Stimulated activated CD4-positive, alpha-beta T cell treated with anti-CD3 and anti-CD28 coated beads, Interleukin-12 subunit alpha, Interleukin-12 subunit beta, amount 100 ng/mL, for 24 hours (primary cell): ENCODE measurements around the gene INPP5E.
A peak's percentile ranks its signal among the peaks of the same experiment; 100 is the strongest.
"Not testable (repeated sequence)": the region's sequence is repeated elsewhere in the genome, so short reads cannot be mapped to it uniquely, and the experiment has no call there.

ENCODE experiments used
- DNase-seq, 2 experiments: peaks; one replicate each; pipeline ENCODE4 v3.0.0-alpha.2; 2020; ENCODE audit warnings: low read depth in 2 of 2

The INPP5E gene

GRCh38 chr9:136430588-136431234 is 8.9 kb downstream of the INPP5E start:
- no peak for DNase-seq

- no peak for DNase-seq
Observed at GRCh38 chr9:136429683-136430491, 9.8 kb downstream of the INPP5E start.

GRCh38 chr9:136429075-136429628 is 10.5 kb downstream of the INPP5E start:
- DNase-seq = no peak

GRCh38 chr9:136426787-136427186 is 12.9 kb downstream of the INPP5E start:
- no peak for DNase-seq

- not testable (repeated sequence) for DNase-seq
Observed at GRCh38 chr9:136425367-136425766, 14.3 kb downstream of the INPP5E start.

GRCh38 chr9:136424750-136425362 is 14.8 kb downstream of the INPP5E start:
- DNase-seq = no peak

GRCh38 chr9:136423432-136424146 is 16.1 kb downstream of the INPP5E start:
- DNase-seq = no peak

GRCh38 chr9:136422876-136423275 is 16.8 kb downstream of the INPP5E start:
- no peak for DNase-seq

GRCh38 chr9:136421791-136422190 is 17.9 kb downstream of the INPP5E start:
- no peak for DNase-seq

GRCh38 chr9:136419092-136419420 is 20.6 kb downstream of the INPP5E start:
- DNase-seq = no peak

GRCh38 chr9:136418182-136419091 is 21.2 kb downstream of the INPP5E start:
- no peak for DNase-seq

GRCh38 chr9:136416914-136417313 is 22.7 kb downstream of the INPP5E start:
- DNase-seq = no peak

GRCh38 chr9:136416427-136416826 is 23.2 kb downstream of the INPP5E start:
- no peak for DNase-seq

- no peak for DNase-seq
Observed at GRCh38 chr9:136412962-136413361, 26.7 kb downstream of the INPP5E start.

GRCh38 chr9:136411378-136411777 is 28.3 kb downstream of the INPP5E start:
- no peak for DNase-seq

GRCh38 chr9:136410500-136411287 is 29.0 kb downstream of the INPP5E start, which contains the start of the genes ENTR1 and PMPCA:
ENTR1 (minus strand) TSS chr9:136410614; CDS start chr9:136410397, 217 bp downstream.
PMPCA (plus strand) TSS chr9:136410658; CDS start chr9:136410669, 11 bp downstream.
- DNase-seq = peak; percentile 92 to 98

- peak in 1 of 2 experiments; percentile 19 for DNase-seq
Observed at GRCh38 chr9:136409557-136410455, 29.8 kb downstream of the INPP5E start.

GRCh38 chr9:136407911-136408310 is 31.7 kb downstream of the INPP5E start:
- no peak for DNase-seq

GRCh38 chr9:136407061-136407460 is 32.6 kb downstream of the INPP5E start:
- DNase-seq = not testable (repeated sequence)
